IMR-90 (cell line): ENCODE results near the gene FIBCD1. TPM values are rescaled to one million over a fixed set of nuclear protein-coding genes. Genes with fewer than 3 reads are reported as not detected.

Experiments used
- ATAC-seq: fragments of 200-7000 bp; cut with Tn5 transposase; 2 replicates; pipeline ENCODE4 v1.9.1; 2020; ENCODE audit warnings: low read depth, mild to moderate bottlenecking, moderate library complexity
- BruUV-seq: library from RNA; stranded (reverse); fragments of 400-500 nt; replicated peaks from 2 replicates; lab custom pipeline; 2021; lab: Mats Ljungman, UMichigan
- CTCF ChIA-PET: fragments of 300-600 bp; formaldehyde crosslinking; extraction: SDS; loops from one replicate; lab custom pipeline; 2021; ENCODE audit warnings: antibody characterized with exemption; lab: Yijun Ruan, JAX
- POLR2A ChIA-PET: fragments of 300-600 bp; sonication (Branson Sonifier 250); formaldehyde crosslinking; loops from one replicate; lab custom pipeline; 2022; ENCODE audit warnings: antibody characterized with exemption; ENCODE audit not compliant: unreplicated experiment; lab: Charles Lee
- DNase-seq: peaks from one replicate; pipeline ENCODE4 v3.0.0; 2013
- H2AFZ ChIP-seq: replicated peaks from 2 replicates; pipeline ENCODE3; 2013; ENCODE audit warnings: low read length, mild to moderate bottlenecking; ENCODE audit not compliant: poor library complexity
- H2AK5ac ChIP-seq: 2 replicates; pipeline ENCODE4 v1.6.1; 2013; ENCODE audit warnings: low read depth, low read length, inconsistent platforms
- H2AK9ac ChIP-seq: replicated peaks from 2 replicates; pipeline ENCODE3; 2013; ENCODE audit warnings: mild to moderate bottlenecking, low read depth, low read length, moderate library complexity; ENCODE audit not compliant: poor library complexity
- H2BK120ac ChIP-seq: 2 replicates; pipeline ENCODE4 v1.6.1; 2013; ENCODE audit warnings: low read depth, low read length, inconsistent platforms
- H2BK15ac ChIP-seq: 3 replicates; pipeline ENCODE4 v1.6.1; 2013; ENCODE audit warnings: low read depth, low read length, inconsistent platforms
- H2BK20ac ChIP-seq: 2 replicates; pipeline ENCODE4 v1.6.1; 2013; ENCODE audit warnings: low read depth, mild to moderate bottlenecking, inconsistent platforms, low read length, moderate library complexity
- H2BK5ac ChIP-seq: 2 replicates; pipeline ENCODE4 v1.6.1; 2013; ENCODE audit warnings: mild to moderate bottlenecking, low read depth, low read length, inconsistent platforms; ENCODE audit not compliant: poor library complexity, severe bottlenecking
- H3K14ac ChIP-seq: replicated peaks from 2 replicates; pipeline ENCODE4 v1.6.1; 2013; ENCODE audit warnings: low read depth, low read length, inconsistent platforms
- H3K18ac ChIP-seq: 2 replicates; pipeline ENCODE4 v1.6.1; 2013; ENCODE audit warnings: low read depth, low read length, control low read depth
- H3K23ac ChIP-seq: 2 replicates; pipeline ENCODE4 v1.6.1; 2013; ENCODE audit warnings: low read depth, low read length, inconsistent platforms
- H3K27ac ChIP-seq: 2 replicates; pipeline ENCODE4 v1.5.1; 2013; ENCODE audit warnings: mild to moderate bottlenecking, control low read depth, low read length; ENCODE audit not compliant: insufficient read depth
- H3K27me3 ChIP-seq: 2 replicates; pipeline ENCODE4 v1.6.1; 2013; ENCODE audit warnings: low read length; ENCODE audit not compliant: control insufficient read depth, insufficient read depth
- H3K36me3 ChIP-seq: 2 replicates; pipeline ENCODE4 v1.6.1; 2013; ENCODE audit warnings: low read length, mixed read lengths; ENCODE audit not compliant: control insufficient read depth, insufficient read depth
- H3K4ac ChIP-seq: 2 replicates; pipeline ENCODE4 v1.6.1; 2013; ENCODE audit warnings: low read depth, low read length, inconsistent platforms
- H3K4me1 ChIP-seq: 2 replicates; pipeline ENCODE4 v1.6.1; 2013; ENCODE audit warnings: low read length, mixed read lengths; ENCODE audit not compliant: control insufficient read depth, insufficient read depth
- H3K4me2 ChIP-seq: 2 replicates; pipeline ENCODE4 v1.6.1; 2013; ENCODE audit warnings: low read depth, mild to moderate bottlenecking, control low read depth, low read length, moderate library complexity
- H3K4me3 ChIP-seq: 2 replicates; pipeline ENCODE4 v1.5.1; 2013; ENCODE audit warnings: low read depth, mild to moderate bottlenecking, control low read depth, low read length, moderate library complexity; ENCODE audit not compliant: insufficient read depth
- H3K56ac ChIP-seq: 2 replicates; pipeline ENCODE4 v1.6.1; 2013; ENCODE audit warnings: low read length, inconsistent platforms; ENCODE audit not compliant: insufficient read depth; ENCODE audit errors: extremely low read depth
- H3K79me1 ChIP-seq, 2 experiments: 2 replicates each; pipeline ENCODE4 v1.6.1; 2013; ENCODE audit warnings: low read length in 2 of 2, inconsistent platforms in 1 of 2, low read depth in 1 of 2
- H3K9ac ChIP-seq: 2 replicates; pipeline ENCODE4 v1.6.1; 2013; ENCODE audit warnings: low read depth, low read length, control low read depth
- H3K9me1 ChIP-seq: 2 replicates; pipeline ENCODE4 v1.6.1; 2013; ENCODE audit warnings: low read length, inconsistent platforms; ENCODE audit not compliant: insufficient read depth
- H3K9me3 ChIP-seq: 2 replicates; pipeline ENCODE4 v1.6.1; 2013; ENCODE audit warnings: low read length; ENCODE audit not compliant: control insufficient read depth, insufficient read depth
- H4K20me1 ChIP-seq: 2 replicates; pipeline ENCODE4 v1.6.1; 2013; ENCODE audit warnings: low read length, inconsistent platforms; ENCODE audit not compliant: insufficient read depth
- H4K5ac ChIP-seq: 2 replicates; pipeline ENCODE4 v1.6.1; 2013; ENCODE audit warnings: mild to moderate bottlenecking, low read depth, low read length, control low read depth
- H4K8ac ChIP-seq, 2 experiments: 2 replicates each; pipeline ENCODE4 v1.6.1; 2013; ENCODE audit warnings: low read depth in 2 of 2, low read length in 2 of 2, control low read depth in 1 of 2, inconsistent platforms in 1 of 2
- H4K91ac ChIP-seq: 2 replicates; pipeline ENCODE4 v1.6.1; 2013; ENCODE audit warnings: low read depth, low read length, inconsistent platforms; ENCODE audit not compliant: insufficient read depth
- CEBPB ChIP-seq: IDR thresholded peaks from 2 replicates; pipeline ENCODE4 v1.6.1; 2012; ENCODE audit warnings: low read depth, low read length, improper control_type of control experiment
- CHD1 ChIP-seq: IDR thresholded peaks from 2 replicates; pipeline ENCODE4 v1.6.1; 2012; ENCODE audit warnings: low read depth, low read length, improper control_type of control experiment
- ELK1 ChIP-seq: fragments of 150-350 bp; IDR thresholded peaks from 2 replicates; pipeline ENCODE4 v1.6.1; 2016; ENCODE audit warnings: low read depth, mild to moderate bottlenecking, low read length, moderate library complexity, borderline replicate concordance
- FOS ChIP-seq: fragments of 150-350 bp; IDR thresholded peaks from 2 replicates; pipeline ENCODE4 v1.6.1; 2016; ENCODE audit warnings: low read depth, low read length
- MXI1 ChIP-seq: IDR thresholded peaks from 2 replicates; pipeline ENCODE4 v1.6.1; 2012; ENCODE audit warnings: low read depth, mild to moderate bottlenecking, low read length, moderate library complexity, borderline replicate concordance
- RAD21 ChIP-seq: IDR thresholded peaks from 2 replicates; pipeline ENCODE4 v1.6.1; 2012; ENCODE audit warnings: low read length, improper control_type of control experiment
- RFX5 ChIP-seq: IDR thresholded peaks from 2 replicates; pipeline ENCODE4 v1.8.0; 2012; ENCODE audit warnings: low read depth, mild to moderate bottlenecking, low read length, moderate library complexity
- SMC3 ChIP-seq: fragments of 150-350 bp; IDR thresholded peaks from 2 replicates; pipeline ENCODE4 v1.6.1; 2016; ENCODE audit warnings: low read depth, mild to moderate bottlenecking, antibody characterized with exemption, low read length, moderate library complexity
- WGBS, 2 experiments: methylation state at CpG; one replicate each; pipeline versions ENCODE4 v1.1.5 to v1.1.7; 2013; ENCODE audit warnings: missing lambda C conversion rate in 2 of 2; ENCODE audit not compliant: insufficient read length in 1 of 2; ENCODE audit errors: extremely low coverage in 2 of 2; 5-methylcytosine and 5-hydroxymethylcytosine counted together
- dilution Hi-C: fragments of 300-500 bp; cut with HindIII; formaldehyde crosslinking; loops from one replicate; pipeline ENCODE4 v1.14.3; 2018; ENCODE audit warnings: low sequenced_read_pairs; ENCODE audit not compliant: unreplicated experiment
- in situ Hi-C: fragments of 300-500 bp; cut with MboI; formaldehyde crosslinking; loops from 3 replicates; pipeline ENCODE4 v1.14.3; 2019; ENCODE audit warnings: low sequenced_read_pairs, inconsistent platforms, mixed read lengths
- intact Hi-C: fragments of 100-400 bp; cut with micrococcal nuclease; formaldehyde crosslinking; loops from 2 replicates; pipeline ENCODE4 v1.10.0; 2022
- polyA plus RNA-seq, 3 experiments: library from polyadenylated mRNA; depleted of rRNA; stranded (reverse); fragments of >200 nt; gene quantifications; 2 replicates each; pipeline ENCODE4 v1.2.3, GENCODE V29; 2012; ENCODE audit warnings: low replicate concordance in 1 of 3
- total RNA-seq: library from RNA; depleted of rRNA; stranded (reverse); fragments of >200 nt; gene quantifications from 2 replicates; pipeline ENCODE4 v1.2.3, GENCODE V29; 2012

Gene FIBCD1
- total and polyA plus RNA-seq, 2 of the 4 experiments (the other 2 are of a cell fraction) = 1.1 to 10.1 TPM

- TF ChIP-seq CEBPB (no peak), RAD21 (no peak), FOS (no peak), MXI1 (no peak), ELK1 (no peak), SMC3 (no peak), RFX5 (no peak), CHD1 (no peak)
- ChIA-PET CTCF (interaction anchor here (0.8 kb wide), 1 partner anchor 67 kb away, joined by 4 read pairs; no protein-coding TSS in a partner anchor), POLR2A (interaction anchor here (0.9 kb wide), 1 partner anchor 9 kb away, joined by 3 read pairs; no protein-coding TSS in a partner anchor)
- DNase-seq (no peak), ATAC-seq (no peak)
- Histone ChIP-seq H4K8ac (peak overlapping the region in 1 of 2 experiments; percentile 90; a peak in 3 of 4 replicates), H3K9me1 (peaks cover 7% of the 10 kb centered on the region; the same call in 1 of the 2 replicates), H3K4me2 (peak overlapping the region; percentile 56), H4K5ac (no peak overlapping the region), H3K79me1 (0 out of 4 replicates have a peak, but pooled peaks cover 0 to 3% of the 10 kb centered on the region in 2 experiments), H3K9me3 (no peaks in the 10 kb centered on the region), H3K4me1 (peaks cover 25% of the 10 kb centered on the region), H3K4ac (peak overlapping the region; percentile 92), H4K20me1 (peaks cover 10% of the 10 kb centered on the region; the same call in 1 of the 2 replicates), H2BK5ac (peak overlapping the region; percentile 69), H3K18ac (no peak overlapping the region), H3K56ac (0 out of 2 replicates have a peak overlapping the region, but pooled peaks have one; percentile 29), H2AK5ac (peak overlapping the region; percentile 87), H2AFZ (peak overlapping the region; percentile 89), H3K23ac (peak overlapping the region; percentile 45; the same call in 1 of the 2 replicates), H2BK20ac (no peak overlapping the region), H4K91ac (peak overlapping the region; percentile 87), H2BK15ac (peak overlapping the region; percentile 72; the same call in 1 of the 3 replicates), H2AK9ac (peak overlapping the region; percentile 82), H3K9ac (peak overlapping the region; percentile 18; the same call in 1 of the 2 replicates), H3K36me3 (no peaks in the 10 kb centered on the region), H3K4me3 (peak overlapping the region; percentile 86; the same call in 1 of the 2 replicates), H3K14ac (0 out of 2 replicates have a peak overlapping the region, but pooled peaks have one; percentile 18), H2BK120ac (peak overlapping the region; percentile 89), H3K27ac (no peak overlapping the region), H3K27me3 (peaks cover 23% of the 10 kb centered on the region; the same call in 1 of the 2 replicates)
- WGBS, 2 experiments = 77% methylated on average over 11 of the region's 23 CpGs; no CpG with 5 or more reads in 1 of the 2 experiments
- intact Hi-C loops (loop anchor here (5.0 kb wide), 3 partner anchors 45 to 235 kb away; no protein-coding TSS in a partner anchor), dilution Hi-C loops (no loop called here), in situ Hi-C loops (no loop called here)
- BruUV-seq = no TSS peak
Observed at GRCh38 chr9:130937146-130938076, 1.6 kb downstream of the FIBCD1 start.
